HG02571 (cell line): ENCODE measurements around the gene CEP89.
"Not testable (repeated sequence)": the region's sequence is repeated elsewhere in the genome, so short reads cannot be mapped to it uniquely, and the experiment has no call there.

Experiments used
- ATAC-seq: cut with Tn5 transposase; IDR thresholded peaks from one replicate; pipeline ENCODE4 v1.9.1; 2021; ENCODE audit warnings: mild to moderate bottlenecking, moderate library complexity; ENCODE audit not compliant: unreplicated experiment

Gene CEP89

DNA sequence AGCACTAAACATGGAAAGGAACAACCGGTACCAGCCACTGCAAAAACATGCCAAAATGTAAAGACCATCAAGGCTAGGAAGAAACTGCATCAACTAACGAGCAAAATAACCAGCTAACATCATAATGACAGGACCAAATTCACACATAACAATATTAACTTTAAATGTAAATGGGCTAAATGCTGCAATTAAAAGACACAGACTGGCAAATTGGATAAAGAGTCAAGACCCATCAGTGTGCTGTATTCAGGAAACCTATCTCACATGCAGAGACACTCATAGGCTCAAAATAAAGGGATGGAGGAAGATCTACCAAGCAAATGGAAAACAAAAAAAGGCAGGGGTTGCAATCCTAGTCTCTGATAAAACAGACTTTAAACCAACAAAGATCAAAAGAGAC lies 123.7 kb downstream of the CEP89 start:
- not testable (repeated sequence) for ATAC-seq

DNA sequence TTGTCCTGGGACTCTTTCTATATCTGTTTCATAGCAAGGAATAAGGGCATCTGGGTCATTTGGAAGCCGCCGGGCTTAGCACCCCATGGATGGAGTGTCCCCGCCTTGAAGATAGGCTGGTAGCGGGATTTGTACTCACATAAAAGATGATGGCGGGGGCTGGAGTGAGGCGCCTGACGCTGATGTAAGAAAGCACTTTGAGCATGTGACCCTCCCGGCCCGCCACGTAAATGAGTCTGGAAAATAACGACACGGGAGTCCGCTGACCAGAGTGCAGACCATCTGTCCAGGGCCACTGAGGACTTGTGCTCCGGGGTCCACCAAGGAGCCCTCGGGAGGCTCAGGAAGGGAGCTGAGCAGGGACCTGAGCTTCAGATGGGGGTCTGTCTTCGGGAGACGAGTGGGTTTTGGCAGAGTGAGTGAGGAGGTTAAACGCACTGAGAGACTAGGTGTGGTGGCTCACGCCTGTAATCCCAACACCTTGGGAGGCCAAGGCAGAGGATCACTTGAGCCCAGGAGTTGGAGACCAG lies 128.0 kb downstream of the CEP89 start:
- ATAC-seq, result no peak

DNA sequence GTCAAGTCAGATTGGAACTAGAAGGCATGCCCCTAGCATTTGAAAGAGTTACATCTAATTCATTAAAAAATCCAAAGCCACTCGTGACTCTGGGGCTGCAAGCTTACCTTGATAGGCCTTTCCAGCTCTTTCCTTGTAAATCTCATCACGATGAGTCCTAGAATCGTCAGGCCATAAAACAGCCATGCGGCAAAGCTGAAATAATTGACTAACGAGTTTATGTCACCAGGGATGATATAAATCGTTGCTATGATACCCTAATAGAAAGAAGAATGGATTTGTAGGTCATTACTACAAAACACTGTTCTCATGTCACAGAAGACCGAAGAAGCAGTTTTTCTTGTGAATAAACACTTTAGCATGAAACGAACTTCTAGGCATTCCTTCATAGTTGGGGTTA lies 129.7 kb downstream of the CEP89 start:
- ATAC-seq, result no peak

DNA sequence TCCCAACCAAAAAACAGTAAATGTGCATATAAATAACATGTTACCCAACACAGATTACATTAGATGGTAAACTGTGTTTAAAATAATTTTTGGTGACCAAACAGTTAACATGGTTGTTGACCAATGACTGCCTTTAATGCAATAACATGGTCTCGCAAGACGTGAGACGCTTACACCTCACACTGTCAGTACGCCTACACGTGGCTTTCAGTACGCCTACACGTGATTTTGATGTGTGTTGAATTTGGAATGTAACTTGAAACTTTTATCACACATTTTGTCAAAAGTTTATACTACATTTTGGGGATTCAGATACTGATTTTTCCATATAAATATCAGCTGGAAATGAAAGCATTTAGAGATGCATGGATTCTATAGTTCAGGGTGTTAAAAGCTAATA lies 134.2 kb downstream of the CEP89 start:
- ATAC-seq, result no peak

DNA sequence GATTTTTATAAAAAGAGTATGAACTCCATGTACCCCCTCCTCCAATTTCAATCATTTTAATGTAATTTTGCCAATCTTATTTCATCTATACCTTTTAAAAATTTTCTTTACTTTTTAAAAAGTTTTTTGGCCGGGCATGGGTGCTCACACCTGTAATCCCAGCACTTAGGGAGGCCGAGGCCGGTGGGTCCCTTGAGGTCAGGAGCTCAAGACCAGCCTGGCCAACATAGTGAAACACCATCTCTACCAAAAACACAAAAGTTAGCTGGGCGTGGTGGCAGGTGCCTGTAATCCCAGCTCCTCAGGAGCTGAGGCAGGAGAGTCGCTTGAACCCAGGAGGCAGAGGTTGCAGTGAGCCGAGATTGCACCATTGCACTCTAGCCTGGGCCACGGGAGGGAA lies 138.4 kb downstream of the CEP89 start:
- ATAC-seq, result not testable (repeated sequence)

DNA sequence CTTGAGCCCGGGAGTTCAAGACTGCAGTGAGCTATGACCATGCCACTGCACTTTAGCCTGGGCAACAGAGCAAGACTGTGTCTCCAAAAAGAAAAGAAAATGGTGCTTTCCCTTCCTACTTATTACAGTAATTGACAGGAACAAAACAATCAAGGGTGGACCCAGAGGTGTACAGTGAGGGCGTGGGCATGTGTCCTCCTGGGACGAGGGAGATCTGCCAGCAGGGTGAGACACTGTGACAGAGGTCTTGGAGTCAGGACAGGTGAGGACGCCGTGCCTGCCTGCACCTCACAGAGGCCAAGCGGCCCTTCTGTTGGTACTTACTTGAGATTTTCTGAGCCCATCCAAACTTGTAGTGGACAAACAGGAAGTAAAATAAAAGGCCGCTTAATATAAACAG lies 138.9 kb downstream of the CEP89 start:
- not testable (repeated sequence) for ATAC-seq

DNA sequence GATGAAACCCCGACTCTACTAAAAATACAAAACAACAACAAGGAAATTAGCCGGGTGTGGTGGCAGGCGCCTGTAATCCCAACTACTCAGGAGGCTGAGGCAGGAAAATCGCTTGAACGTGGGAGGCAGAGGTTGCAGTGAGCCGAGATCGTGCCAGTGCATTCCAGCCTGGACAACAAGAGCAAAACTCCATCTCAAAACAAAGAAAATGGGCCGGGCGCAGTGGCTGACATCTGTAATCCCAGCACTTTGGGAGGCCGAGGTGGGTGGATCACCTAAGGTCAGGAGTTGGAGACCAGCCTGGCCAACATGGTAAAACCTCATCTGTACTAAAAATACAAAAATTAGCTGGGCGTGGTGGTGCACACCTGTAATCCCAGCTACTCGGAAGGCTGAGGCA lies 139.7 kb downstream of the CEP89 start:
- not testable (repeated sequence) for ATAC-seq

DNA sequence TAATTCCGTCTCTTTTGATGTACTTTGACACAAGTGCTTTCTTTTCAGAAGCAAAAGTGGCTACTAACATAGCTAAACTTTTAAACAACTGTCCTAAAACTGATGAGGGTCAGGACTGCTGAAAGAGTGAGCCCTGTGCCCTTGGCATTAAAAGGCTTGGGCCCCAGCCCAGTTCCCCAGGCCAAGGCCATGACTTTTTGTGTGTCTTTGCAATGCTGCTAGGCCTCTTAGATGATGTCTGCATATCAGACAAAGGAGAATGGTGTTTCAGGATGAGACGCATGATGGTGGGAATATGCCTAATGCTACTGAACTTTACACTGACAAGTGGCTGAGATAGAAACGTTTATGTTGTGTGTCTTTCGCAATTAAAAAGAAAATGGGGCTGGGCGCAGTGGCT lies 140.1 kb downstream of the CEP89 start:
- ATAC-seq, result no peak

DNA sequence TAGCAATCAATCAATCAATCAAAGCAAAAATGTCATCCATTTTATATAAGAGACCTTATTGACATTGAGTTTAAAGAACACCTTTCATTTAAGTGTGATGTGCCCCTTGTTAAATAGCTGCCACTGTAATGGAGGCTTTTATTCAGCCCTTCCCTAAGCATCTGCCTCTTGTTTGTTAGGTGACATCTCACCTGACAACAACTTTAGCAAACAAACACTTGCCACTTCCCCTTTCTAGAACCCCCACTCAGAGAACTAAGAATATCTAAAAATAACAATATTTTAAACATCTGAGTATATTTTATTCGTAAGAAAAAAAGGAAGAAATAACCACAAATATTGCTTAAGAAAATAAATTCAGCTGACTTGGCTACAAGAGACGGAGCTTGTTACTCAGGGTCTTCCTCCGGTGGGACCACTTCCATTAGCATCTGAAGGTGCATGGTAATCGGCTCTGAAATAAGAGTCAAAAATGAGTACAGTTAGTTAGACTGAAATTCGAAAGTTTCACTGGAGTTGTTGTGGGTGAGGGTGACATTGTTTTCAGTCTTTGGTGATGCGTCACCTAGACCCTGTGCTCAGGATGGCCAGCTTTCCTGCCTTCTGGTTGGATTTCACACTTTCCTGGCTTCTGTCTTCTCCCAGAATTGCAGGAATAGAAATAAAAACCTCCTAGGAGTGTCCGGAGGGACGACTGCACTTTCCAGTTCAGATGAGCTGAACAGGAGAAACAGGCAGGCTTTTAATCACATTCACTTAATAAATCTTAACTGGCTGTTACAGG lies 141.3 kb downstream of the CEP89 start:
- ATAC-seq, result no peak

DNA sequence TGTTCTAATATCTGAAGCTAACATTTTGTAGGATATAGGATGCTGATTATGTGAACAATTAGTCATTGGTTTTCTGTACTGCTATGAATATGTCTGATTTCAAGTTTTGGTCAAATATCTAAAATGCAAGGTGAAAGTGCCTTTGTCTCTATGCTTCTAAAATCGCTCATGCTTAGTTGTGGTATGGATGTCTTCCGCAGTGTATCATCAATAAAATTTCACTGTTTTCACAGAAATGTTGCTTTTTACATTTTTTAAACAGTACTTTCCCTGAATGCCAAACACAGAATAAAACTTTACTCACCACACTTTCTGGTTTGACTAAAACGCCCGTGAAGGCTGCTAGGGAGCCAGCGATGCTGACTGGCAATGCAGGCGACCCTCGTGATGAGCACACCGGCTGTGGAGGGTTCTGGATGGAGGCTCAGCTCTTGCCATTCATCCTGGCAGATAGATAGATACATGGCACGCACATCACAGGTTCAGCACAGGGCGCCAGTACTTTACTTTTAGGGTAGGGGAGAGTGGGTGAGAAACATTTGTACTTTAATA lies 142.3 kb downstream of the CEP89 start:
- ATAC-seq, result no peak

DNA sequence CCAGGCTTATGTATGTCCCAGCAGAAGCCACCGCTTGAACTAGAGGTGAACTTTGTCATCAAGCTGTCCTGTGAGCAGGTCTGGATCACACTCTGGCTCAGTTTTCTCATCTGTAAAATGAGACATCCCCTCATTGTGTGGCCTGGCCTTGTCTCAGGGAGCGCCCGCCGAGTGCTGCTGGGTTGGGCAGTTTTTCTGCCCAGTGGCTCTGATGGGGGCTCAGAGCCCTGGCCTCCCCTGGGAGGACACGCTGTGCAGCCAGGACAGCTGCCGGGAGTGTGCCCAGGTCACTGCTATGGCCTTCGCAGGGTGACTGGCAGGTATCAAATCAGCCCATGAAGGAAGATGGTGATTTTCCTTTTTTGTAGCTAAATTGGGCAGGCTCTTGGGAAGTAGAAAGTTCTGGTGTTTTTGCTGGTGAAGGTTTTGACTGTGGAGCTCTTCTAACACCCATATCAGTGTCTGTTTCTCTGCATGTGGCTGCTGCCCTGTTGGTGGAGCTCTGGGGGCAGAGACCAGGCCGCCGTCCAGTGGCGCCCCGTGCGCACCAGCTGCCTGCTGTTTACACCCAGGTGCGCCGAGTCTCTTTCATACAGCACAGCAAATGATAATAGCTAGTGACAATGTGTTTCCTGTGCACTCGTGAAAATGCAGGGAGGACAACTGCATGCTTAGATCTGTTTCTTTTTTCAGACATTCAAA lies 143.0 kb downstream of the CEP89 start:
- ATAC-seq, result no peak

DNA sequence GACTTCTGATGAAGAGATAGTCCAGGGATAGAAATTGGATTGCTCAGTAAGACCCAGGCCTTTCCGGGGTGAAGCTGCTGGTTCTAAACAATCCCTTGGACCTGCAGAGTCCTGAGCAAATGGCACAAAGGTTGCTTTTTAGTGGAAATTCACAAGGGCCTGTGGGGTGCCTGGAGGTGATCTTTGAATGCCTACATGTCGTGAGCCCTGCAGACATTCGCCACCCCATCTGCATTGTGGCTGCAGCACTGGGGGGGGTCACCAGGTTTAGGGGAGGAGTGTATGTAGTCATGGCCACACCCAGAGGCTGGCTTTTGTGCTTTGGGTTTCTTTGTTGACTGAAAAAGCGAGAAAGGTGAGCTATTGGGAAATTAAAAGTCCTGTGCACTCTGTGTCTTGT lies 143.6 kb downstream of the CEP89 start:
- ATAC-seq, result no peak
